ENCODE data around the gene OR51A2.
"Not testable (repeated sequence)": the region's sequence is repeated elsewhere in the genome, so short reads cannot be mapped to it uniquely, and the experiment has no call there.

OR51A2 gene, protein sequence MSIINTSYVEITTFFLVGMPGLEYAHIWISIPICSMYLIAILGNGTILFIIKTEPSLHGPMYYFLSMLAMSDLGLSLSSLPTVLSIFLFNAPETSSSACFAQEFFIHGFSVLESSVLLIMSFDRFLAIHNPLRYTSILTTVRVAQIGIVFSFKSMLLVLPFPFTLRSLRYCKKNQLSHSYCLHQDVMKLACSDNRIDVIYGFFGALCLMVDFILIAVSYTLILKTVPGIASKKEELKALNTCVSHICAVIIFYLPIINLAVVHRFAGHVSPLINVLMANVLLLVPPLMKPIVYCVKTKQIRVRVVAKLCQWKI

GRCh38 chr11:4955613-4956012, at the start of gene OR51A2:
Gene OR51A2, minus strand, starts transcription at chr11:4955713. Its CDS starts 0 bp downstream, at chr11:4955713.
- DNase-seq: not testable (repeated sequence)

DNA sequence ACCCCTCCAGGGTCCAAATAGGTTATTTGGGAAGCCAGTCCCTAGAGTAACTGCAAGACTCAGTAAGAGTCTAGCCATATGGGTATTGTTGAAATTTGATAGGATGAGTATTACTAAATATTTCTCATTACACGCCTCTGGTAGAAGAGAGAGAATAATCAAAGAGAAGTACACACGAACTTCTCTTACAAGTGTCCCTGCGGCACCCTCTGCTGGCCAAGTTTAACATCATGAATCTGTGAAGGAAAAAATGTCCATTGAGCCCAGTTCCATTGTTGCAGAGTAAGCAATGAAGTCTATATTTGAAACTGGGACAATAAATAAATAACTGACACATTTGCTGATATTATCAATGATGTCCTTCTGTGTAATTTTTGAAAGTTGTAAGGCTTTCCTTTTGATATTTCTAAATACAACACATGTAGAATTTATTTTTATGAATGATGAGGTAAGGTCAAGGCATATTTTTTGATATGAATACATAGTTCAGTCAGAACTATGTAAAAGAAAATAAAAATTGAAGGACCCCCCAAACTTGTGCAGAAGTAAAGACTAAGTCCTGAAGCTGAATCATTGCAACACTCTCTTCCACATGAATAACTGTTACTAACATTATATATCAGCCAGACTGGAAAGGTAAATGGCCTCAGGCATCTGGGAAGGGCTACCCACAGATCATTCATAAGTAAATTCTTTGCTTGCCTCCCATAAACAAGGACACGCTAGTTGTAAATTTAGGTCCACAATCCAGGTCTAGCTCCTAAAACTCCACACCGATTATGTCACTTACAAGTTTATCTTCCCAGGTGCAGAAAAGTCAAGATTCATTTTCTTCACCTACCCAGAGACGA, 49.1 kb upstream of the OR51A2 start:
- DNase-seq: peak; percentile 26

GRCh38 chr11:4994551-4994950, 39.0 kb upstream of the OR51A2 start, which contains the start of gene OR51L1:
Gene OR51L1, plus strand, starts transcription at chr11:4994851. Its CDS starts 4,132 bp downstream, at chr11:4998983.
- no peak for DNase-seq

- no peak for DNase-seq
Measured at GRCh38 chr11:4991060-4991459, 35.5 kb upstream of the OR51A2 start.

- no peak for DNase-seq
Measured at GRCh38 chr11:4983841-4984240, 28.3 kb upstream of the OR51A2 start.

GRCh38 chr11:4982678-4983077, 27.2 kb upstream of the OR51A2 start:
- DNase-seq: no peak

- no peak for DNase-seq
Measured at GRCh38 chr11:4979036-4979435, 23.5 kb upstream of the OR51A2 start.

GRCh38 chr11:4975436-4975835, 19.9 kb upstream of the OR51A2 start:
- no peak for DNase-seq

GRCh38 chr11:4962816-4963215, 7.3 kb upstream of the OR51A2 start:
- DNase-seq: no peak

DNA sequence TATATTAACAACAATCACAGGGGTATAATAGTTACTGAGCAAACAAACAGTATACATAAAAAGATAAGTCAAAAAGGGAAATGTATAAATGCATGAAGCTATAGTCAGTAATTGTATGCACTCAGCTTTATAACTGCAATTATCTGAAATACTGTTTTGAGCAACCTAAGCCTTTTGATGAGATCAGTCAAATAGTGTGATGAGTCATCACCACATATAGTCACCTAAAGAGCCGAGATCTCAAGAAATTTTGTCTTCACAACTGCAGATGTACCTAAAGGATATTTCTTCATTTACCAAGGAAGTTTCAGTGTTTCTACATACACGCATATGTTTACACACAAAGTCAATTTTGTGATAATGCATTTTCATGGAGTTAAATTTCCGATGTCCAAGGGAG, 5.4 kb upstream of the OR51A2 start:
- DNase-seq: no peak

GRCh38 chr11:4957396-4957795, 1.9 kb upstream of the OR51A2 start:
- DNase-seq: no peak

- no peak for DNase-seq
Measured at GRCh38 chr11:4947505-4947904, 8.0 kb downstream of the OR51A2 start, which contains the start of gene OR51A4. Gene OR51A4, minus strand, starts transcription at chr11:4947605. Its CDS starts 505 bp downstream, at chr11:4947100.

GRCh38 chr11:4936745-4937144, 18.8 kb downstream of the OR51A2 start:
- no peak for DNase-seq

- no peak for DNase-seq
Measured at GRCh38 chr11:4932751-4933150, 22.8 kb downstream of the OR51A2 start.

GRCh38 chr11:4926608-4927007, 28.9 kb downstream of the OR51A2 start:
- DNase-seq: no peak

DNA sequence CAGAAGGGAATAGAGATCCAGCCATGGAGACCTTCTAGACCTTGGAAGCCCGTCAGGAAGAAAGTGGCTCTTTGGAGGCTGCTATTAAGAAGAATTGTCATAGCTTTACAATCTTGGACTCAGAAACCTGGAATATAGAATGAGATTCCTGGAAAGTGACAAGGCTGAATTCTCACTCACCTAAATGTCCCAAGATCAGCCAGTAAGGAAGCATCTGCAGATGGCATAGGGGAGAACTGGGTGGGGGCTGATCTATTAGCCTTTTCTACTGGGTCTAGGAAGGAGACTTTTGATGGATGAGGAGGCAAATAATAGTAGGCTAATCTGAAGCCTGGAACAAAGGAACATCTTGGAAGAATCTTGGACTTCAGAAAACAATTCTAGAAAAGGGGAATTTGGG, 31.3 kb downstream of the OR51A2 start, which contains the start of gene OR51G1:
Gene OR51G1 (minus strand): TSS at position 101 of the 400 bp plus-strand sequence. CDS start 0 bp downstream, at position 101.
- DNase-seq: no peak

- DNase-seq: no peak
Measured at GRCh38 chr11:4922304-4922703, 33.2 kb downstream of the OR51A2 start.

GRCh38 chr11:4921796-4922195, 33.7 kb downstream of the OR51A2 start:
- no peak for DNase-seq

- DNase-seq: no peak
Measured at GRCh38 chr11:4919250-4919649, 36.3 kb downstream of the OR51A2 start, which contains the start of gene OR51G2. Gene OR51G2, minus strand, starts transcription at chr11:4919350. Its CDS starts 3,687 bp downstream, at chr11:4915663.

GRCh38 chr11:4916581-4916980, 38.9 kb downstream of the OR51A2 start:
- DNase-seq: no peak

Data from DMS79 treated with DMSO at 0.1 percent for 48 hours (cell line).